Thyroid gland (tissue), 4 donors: ENCODE results near the gene SHANK2. TPM values are rescaled to one million over a fixed set of nuclear protein-coding genes. Genes with fewer than 3 reads are reported as not detected.

Experiments used
- DNase-seq, 2 donors: peaks; one replicate each; pipeline ENCODE4 v3.0.0-alpha.2; 2019
- H3K27ac ChIP-seq, 3 donors: fragments of 200-600 bp; sonication (generic); 1 replicate in 2 of 3; 2 replicates in 1 of 3; pipeline ENCODE4 v1.5.1; 2016 to 2019; ENCODE audit warnings: mild to moderate bottlenecking in 1 of 3, moderate library complexity in 1 of 3
- H3K27me3 ChIP-seq: fragments of 200-600 bp; sonication (generic); one replicate; pipeline ENCODE4 v1.5.1; 2019
- H3K36me3 ChIP-seq, 2 donors: fragments of 200-600 bp; sonication (generic); one replicate each; pipeline ENCODE4 v1.5.1; 2016 to 2019
- H3K4me1 ChIP-seq, 2 donors: fragments of 200-600 bp; sonication (generic); one replicate each; pipeline ENCODE4 v1.5.1; 2017 to 2019
- H3K4me3 ChIP-seq, 3 donors: fragments of 200-600 bp; sonication (generic); replicated peaks in 1 of 3; 1 replicate in 2 of 3; 2 replicates in 1 of 3; pipeline ENCODE4 v1.5.1; 2016; ENCODE audit warnings: mild to moderate bottlenecking in 1 of 3
- H3K9me3 ChIP-seq: fragments of 200-600 bp; sonication (generic); one replicate; pipeline ENCODE4 v1.5.1; 2017
- CTCF ChIP-seq, 6 experiments: fragments of 200-600 bp in 3 of 6; fragments of 450-650 bp in 3 of 6; sonication (generic) in 3 of 6; IDR thresholded peaks; one replicate each; pipeline ENCODE4 v1.5.1; 2016 to 2019; ENCODE audit warnings: antibody characterized with exemption in 6 of 6, mild to moderate bottlenecking in 2 of 6, inconsistent platforms in 1 of 6, moderate library complexity in 1 of 6
- POLR2A ChIP-seq, 2 donors: fragments of 450-650 bp; IDR thresholded peaks; one replicate each; pipeline ENCODE4 v1.6.1; 2017; ENCODE audit warnings: antibody characterized with exemption in 2 of 2, mild to moderate bottlenecking in 2 of 2, moderate library complexity in 1 of 2
- WGBS, 2 donors: methylation state at CpG; one replicate each; pipeline ENCODE4 v1.1.5; 2017; 5-methylcytosine and 5-hydroxymethylcytosine counted together
- intact Hi-C: fragments of 100-400 bp; cut with DNase I; formaldehyde crosslinking; loops from one replicate; pipeline ENCODE4 v1.15.1; 2023
- total RNA-seq, 4 donors: library from RNA; depleted of rRNA; stranded (reverse); fragments of >200 nt; gene quantifications; one replicate each; pipeline ENCODE4 v1.2.3, GENCODE V29; 2016

SHANK2 gene
- total RNA-seq, 4 donors from 2014 or later = 55.6 to 126 (median 90.8) TPM

- 84 to 88% methylated on average over 16 of the region's 16 CpGs for WGBS, 2 donors
- no peak for DNase-seq
Measured at GRCh38 chr11:71269603-71270511, 17.5 kb upstream of the SHANK2 start.

GRCh38 chr11:71268706-71269321, 16.4 kb upstream of the SHANK2 start:
- H3K4me3 ChIP-seq = no peak overlapping the region
- intact Hi-C loops = no loop called here
- 73 to 83% methylated on average over 11 of the region's 11 CpGs for WGBS, 2 donors
- no peak for DNase-seq
- no peaks in the 10 kb centered on the region for H3K27me3 ChIP-seq
- H3K36me3 ChIP-seq = no peaks in the 10 kb centered on the region
- H3K4me1 ChIP-seq = no peaks in the 10 kb centered on the region
- H3K27ac ChIP-seq = no peak overlapping the region
- H3K9me3 ChIP-seq = no peaks in the 10 kb centered on the region
- TF ChIP-seq CTCF (IDR thresholded peaks at IDR 0.05) (no peak), POLR2A (IDR thresholded peaks at IDR 0.05) (no peak)

More at GRCh38 chr11:71269603-71270511, 17.5 kb upstream of the SHANK2 start:
- Histone ChIP-seq H3K27ac (no peak overlapping the region), H3K27me3 (no peaks in the 10 kb centered on the region), H3K9me3 (no peaks in the 10 kb centered on the region), H3K4me3 (no peak overlapping the region), H3K4me1 (no peaks in the 10 kb centered on the region), H3K36me3 (no peaks in the 10 kb centered on the region)
- TF ChIP-seq CTCF (IDR thresholded peaks at IDR 0.05) = no peak
- intact Hi-C loops = no loop called here

GRCh38 chr11:71267807-71268421, 15.5 kb upstream of the SHANK2 start:
- no peak overlapping the region for H3K4me3 ChIP-seq
- WGBS, 2 donors = 47 to 73% methylated on average over 11 to 12 of the region's 15 CpGs
- intact Hi-C loops = no loop called here
- TF ChIP-seq POLR2A (IDR thresholded peaks at IDR 0.05) (no peak), CTCF (IDR thresholded peaks at IDR 0.05) (no peak)
- H3K9me3 ChIP-seq = no peaks in the 10 kb centered on the region
- no peaks in the 10 kb centered on the region for H3K4me1 ChIP-seq
- no peaks in the 10 kb centered on the region for H3K27me3 ChIP-seq
- H3K36me3 ChIP-seq = no peaks in the 10 kb centered on the region
- no peak overlapping the region for H3K27ac ChIP-seq
- DNase-seq = no peak

- no peak for DNase-seq
- H3K27ac ChIP-seq = no peak overlapping the region
- no peaks in the 10 kb centered on the region for H3K27me3 ChIP-seq
- TF ChIP-seq POLR2A (IDR thresholded peaks at IDR 0.05) = no peak
- no peak for TF ChIP-seq CTCF (IDR thresholded peaks at IDR 0.05)
- no peak overlapping the region for H3K4me3 ChIP-seq
- no peaks in the 10 kb centered on the region for H3K9me3 ChIP-seq
- WGBS, 2 donors = 63 to 69% methylated on average over 21 to 22 of the region's 22 CpGs
- intact Hi-C loops = no loop called here
- no peaks in the 10 kb centered on the region for H3K4me1 ChIP-seq
- H3K36me3 ChIP-seq = no peaks in the 10 kb centered on the region
Measured at GRCh38 chr11:71266114-71266833, 13.9 kb upstream of the SHANK2 start.
